Measurements from ENCODE around the gene CDC6.

Gene CDC6

GRCh38 chr17:40352237-40352778 is 64.6 kb downstream of the CDC6 start:
- no peak for DNase-seq (ENCODE audit: low read depth in 3 of 3)

- no peak for DNase-seq (ENCODE audit: low read depth in 3 of 3)
Observed at GRCh38 chr17:40352779-40353394, 65.2 kb downstream of the CDC6 start.
